ENCODE results near the gene COL4A2. TPM values are rescaled to one million over a fixed set of nuclear protein-coding genes. Genes with fewer than 3 reads are reported as not detected.

Gene COL4A2
- total and polyA plus RNA-seq, 4 donors, result 8.0 to 45.2 (median 40.3) TPM

GRCh38 chr13:110420626-110421025 is 113.5 kb downstream of the COL4A2 start:
- no peaks in the 10 kb centered on the region for H3K27me3 ChIP-seq (ENCODE audit: control insufficient read depth in 4 of 4, insufficient read depth in 4 of 4, low read length in 3 of 4)
- DNase-seq (ENCODE audit: low spot score), result no peak
- no peak overlapping the region for H3K27ac ChIP-seq (ENCODE audit: low read depth in 1 of 2, low read length in 2 of 2)
- H3K9ac ChIP-seq (ENCODE audit: low read depth in 1 of 2, low read length in 2 of 2), result no peak overlapping the region
- H3K4me1 ChIP-seq (ENCODE audit: control insufficient read depth in 4 of 4, insufficient read depth in 4 of 4, low read length in 3 of 4), result no peaks in the 10 kb centered on the region
- H3K36me3 ChIP-seq (ENCODE audit: control insufficient read depth in 4 of 4, insufficient read depth in 3 of 4, low read depth in 1 of 4, low read length in 3 of 4), result no peaks in the 10 kb centered on the region
- TF ChIP-seq RXRA (IDR thresholded peaks at IDR 0.05), result no peak
- TF ChIP-seq FOXA2 (IDR thresholded peaks at IDR 0.05), result no peak
- TF ChIP-seq GABPA (IDR thresholded peaks at IDR 0.05 in 1 of 2, conservative IDR thresholded peaks at IDR 0.05 in 1 of 2), result no peak
- no peak for TF ChIP-seq HNF4A (conservative IDR thresholded peaks at IDR 0.05)
- TF ChIP-seq RAD21 (IDR thresholded peaks at IDR 0.05), result no peak
- TF ChIP-seq REST (IDR thresholded peaks at IDR 0.05), result no peak
- TF ChIP-seq SP1 (IDR thresholded peaks at IDR 0.05), result no peak
- TF ChIP-seq MAX (IDR thresholded peaks at IDR 0.05), result no peak
- TF ChIP-seq ZBTB33 (IDR thresholded peaks at IDR 0.05), result no peak
- H3K9me3 ChIP-seq (ENCODE audit: control insufficient read depth in 4 of 4, low read length in 3 of 4), result no peaks in the 10 kb centered on the region
- H3K4me3 ChIP-seq (ENCODE audit: low read depth in 1 of 3, low read length in 3 of 3), result no peak overlapping the region
- WGBS, result 71% methylated on average over 6 of the region's 6 CpGs

- DNase-seq (ENCODE audit: low spot score), result no peak
- Histone ChIP-seq H3K36me3 (ENCODE audit: control insufficient read depth in 4 of 4, insufficient read depth in 3 of 4, low read depth in 1 of 4, low read length in 3 of 4) (no peaks in the 10 kb centered on the region), H3K9ac (ENCODE audit: low read depth in 1 of 2, low read length in 2 of 2) (no peak overlapping the region), H3K4me3 (ENCODE audit: low read depth in 1 of 3, low read length in 3 of 3) (no peak overlapping the region), H3K9me3 (ENCODE audit: control insufficient read depth in 4 of 4, low read length in 3 of 4) (no peaks in the 10 kb centered on the region), H3K27ac (ENCODE audit: low read depth in 1 of 2, low read length in 2 of 2) (no peak overlapping the region), H3K4me1 (ENCODE audit: control insufficient read depth in 4 of 4, insufficient read depth in 4 of 4, low read length in 3 of 4) (no peaks in the 10 kb centered on the region), H3K27me3 (ENCODE audit: control insufficient read depth in 4 of 4, insufficient read depth in 4 of 4, low read length in 3 of 4) (no peaks in the 10 kb centered on the region)
- TF ChIP-seq NR2F2 (IDR thresholded peaks at IDR 0.05), result no peak
- TF ChIP-seq RAD21 (IDR thresholded peaks at IDR 0.05), result no peak
- TF ChIP-seq EGR1 (IDR thresholded peaks at IDR 0.05; ENCODE audit: low read depth in 2 of 2), result no peak
- TF ChIP-seq TAF1 (conservative IDR thresholded peaks at IDR 0.05), result no peak
- TF ChIP-seq MAX (IDR thresholded peaks at IDR 0.05), result no peak
- TF ChIP-seq YY1 (IDR thresholded peaks at IDR 0.05), result no peak
- TF ChIP-seq FOXA1 (IDR thresholded peaks at IDR 0.05), result no peak
- TF ChIP-seq REST (IDR thresholded peaks at IDR 0.05), result no peak
- no peak for TF ChIP-seq GABPA (IDR thresholded peaks at IDR 0.05 in 1 of 2, conservative IDR thresholded peaks at IDR 0.05 in 1 of 2)
- no peak for TF ChIP-seq CTCF (IDR thresholded peaks at IDR 0.05; ENCODE audit: low read depth, low read length, missing input control)
- TF ChIP-seq ZBTB33 (IDR thresholded peaks at IDR 0.05), result no peak
- TF ChIP-seq SP1 (IDR thresholded peaks at IDR 0.05), result no peak
- TF ChIP-seq JUND (IDR thresholded peaks at IDR 0.05), result no peak
- no peak for TF ChIP-seq FOXA2 (IDR thresholded peaks at IDR 0.05)
- no peak for TF ChIP-seq HNF4G (IDR thresholded peaks at IDR 0.05)
- no peak for TF ChIP-seq RXRA (IDR thresholded peaks at IDR 0.05)
- WGBS, result 82% methylated on average over 4 of the region's 4 CpGs
These were observed 114.0 kb downstream of the COL4A2 start for GRCh38 chr13:110421061-110421460.

Measured in liver (tissue), 9 donors.